ENCODE results near the gene RNF13. TPM values are rescaled to one million over a fixed set of nuclear protein-coding genes. Genes with fewer than 3 reads are reported as not detected.
"Not testable (repeated sequence)": the region's sequence is repeated elsewhere in the genome, so short reads cannot be mapped to it uniquely, and the experiment has no call there.

RNF13 gene
- total RNA-seq, 1 donor from 2014 or later, result 93.3 TPM

DNA sequence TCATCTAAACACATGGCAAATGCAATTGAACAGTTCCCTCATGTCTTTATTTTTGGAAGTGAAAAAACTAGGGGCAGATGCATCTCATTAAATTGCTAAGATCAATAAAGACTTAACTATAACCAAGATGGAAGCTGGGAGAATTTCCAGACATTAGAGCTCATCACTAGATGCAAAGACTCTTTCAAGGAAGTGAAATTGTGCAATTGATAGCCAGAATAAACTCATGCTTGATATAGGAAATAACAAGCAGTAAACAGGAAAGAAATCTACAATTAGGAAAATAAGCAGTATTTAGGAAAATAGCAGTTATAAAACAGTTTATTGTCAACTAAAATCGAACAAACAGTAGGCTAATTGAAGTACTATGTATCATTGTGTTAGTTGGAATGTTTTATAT is 11.8 kb upstream of the RNF13 start:
- no peak for DNase-seq (ENCODE audit: low spot score)

- DNase-seq (ENCODE audit: low spot score), result no peak
Measured at GRCh38 chr3:149801639-149802038, 11.4 kb upstream of the RNF13 start.

DNA sequence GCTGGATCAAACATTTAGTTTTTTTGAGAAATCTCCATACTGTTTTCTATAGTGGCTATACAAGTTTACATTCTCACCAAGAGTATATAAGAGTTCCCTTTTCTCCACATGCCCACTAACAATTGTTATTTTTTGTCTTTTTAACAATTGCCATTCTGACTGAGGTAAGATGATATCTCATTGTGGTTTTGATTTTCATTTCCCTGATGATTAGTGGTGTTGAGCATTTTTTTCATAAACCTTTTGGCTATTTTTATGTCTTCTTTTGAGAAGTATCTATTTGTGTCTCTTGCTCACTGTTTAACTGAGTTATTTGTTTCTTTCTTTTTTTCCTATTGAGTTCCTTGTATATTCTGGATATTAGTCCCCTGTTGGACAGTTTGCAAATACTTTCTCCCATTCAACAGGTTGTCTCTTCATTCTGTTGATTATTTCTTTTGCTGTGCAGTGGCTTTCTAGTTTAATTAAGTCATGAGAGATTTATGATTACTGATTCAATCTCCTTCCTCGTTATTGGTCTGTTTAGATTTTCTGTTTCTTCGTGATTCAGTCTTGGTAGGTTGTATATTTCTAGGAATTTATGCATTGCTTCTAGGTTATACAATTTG is 6.7 kb upstream of the RNF13 start:
- no peak for DNase-seq (ENCODE audit: low spot score)

DNA sequence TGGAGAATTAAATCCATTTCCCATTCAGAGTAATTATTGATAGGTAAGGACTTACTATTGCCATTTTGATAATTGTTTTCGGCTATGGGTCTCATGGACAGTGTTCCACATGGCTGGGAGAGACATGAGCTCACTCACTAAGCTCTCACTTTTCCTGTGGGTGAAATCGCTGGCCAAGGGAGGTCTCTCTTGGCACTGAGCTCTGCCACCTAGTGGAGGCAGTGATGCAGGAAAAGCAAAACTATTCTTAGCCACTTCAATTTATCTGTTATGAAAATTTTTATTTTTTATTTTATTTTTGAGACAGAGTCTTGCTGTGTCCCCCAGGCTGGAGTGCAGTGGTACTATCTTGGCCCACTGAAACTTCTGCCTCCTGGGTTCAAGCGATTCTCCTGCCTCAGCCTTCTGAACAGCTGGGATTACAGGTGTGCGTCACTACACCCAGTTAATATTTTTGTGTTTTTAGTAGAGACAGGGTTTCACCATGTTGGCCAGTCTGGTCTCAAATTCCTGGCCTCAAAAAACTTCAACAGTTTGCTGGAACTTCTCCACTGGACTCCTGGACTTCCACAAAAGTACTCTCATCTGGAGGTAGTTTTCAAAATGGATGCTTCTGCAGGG is 4.7 kb upstream of the RNF13 start:
- peak; percentile 66 for DNase-seq (ENCODE audit: low spot score)

GRCh38 chr3:149809699-149810098 is 3.3 kb upstream of the RNF13 start:
- no peak for DNase-seq (ENCODE audit: low spot score)

GRCh38 chr3:149810846-149811245 is 2.2 kb upstream of the RNF13 start:
- no peak for DNase-seq (ENCODE audit: low spot score)

DNA sequence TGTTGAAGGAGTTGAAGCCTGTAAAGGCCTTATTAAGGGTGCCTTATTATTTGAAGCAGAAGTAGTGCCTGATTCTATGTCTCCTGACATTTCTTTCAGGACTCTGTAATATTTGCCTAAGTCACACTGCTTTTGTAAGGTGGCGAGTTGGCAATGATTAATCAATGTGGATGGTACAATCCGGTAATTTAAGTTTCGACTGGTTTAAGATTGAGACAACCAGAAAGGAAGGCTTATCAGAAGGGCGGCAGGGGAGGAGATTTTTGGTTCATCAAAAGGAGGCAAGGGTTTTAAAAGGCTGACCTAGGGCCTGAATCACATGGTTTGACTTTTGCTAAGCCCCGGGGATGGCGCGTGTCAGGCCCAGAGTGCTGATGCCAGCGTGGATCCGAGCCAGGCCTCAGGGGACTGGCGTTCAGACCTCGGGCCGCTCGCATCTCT is 830 bp upstream of the RNF13 start:
- DNase-seq (ENCODE audit: low spot score), result no peak

- DNase-seq (ENCODE audit: low spot score), result no peak
Measured at GRCh38 chr3:149813367-149814281, 609 bp downstream of the RNF13 start.

DNA sequence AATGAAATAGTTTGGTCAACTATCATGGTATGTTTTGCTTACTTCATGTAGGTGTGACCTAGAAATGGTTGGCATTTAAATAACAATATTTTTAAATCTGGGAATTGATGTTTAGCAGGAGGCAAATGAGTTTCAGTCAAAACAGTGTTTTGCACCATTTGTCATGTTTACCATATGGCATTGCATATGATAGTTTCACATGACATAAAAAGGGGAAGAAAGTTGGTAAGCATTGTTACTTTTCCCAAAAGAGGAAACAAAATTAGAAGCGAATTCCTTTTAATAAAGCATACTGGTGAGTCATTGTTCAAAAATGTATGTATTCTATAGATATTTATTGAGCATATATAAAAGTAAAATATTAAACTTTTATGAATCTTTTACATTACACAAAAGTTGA is 2.3 kb downstream of the RNF13 start:
- DNase-seq (ENCODE audit: low spot score), result no peak

- no peak for DNase-seq (ENCODE audit: low spot score)
Measured at GRCh38 chr3:149815728-149816127, 2.7 kb downstream of the RNF13 start.

- DNase-seq (ENCODE audit: low spot score), result no peak
Measured at GRCh38 chr3:149816311-149816710, 3.3 kb downstream of the RNF13 start.

DNA sequence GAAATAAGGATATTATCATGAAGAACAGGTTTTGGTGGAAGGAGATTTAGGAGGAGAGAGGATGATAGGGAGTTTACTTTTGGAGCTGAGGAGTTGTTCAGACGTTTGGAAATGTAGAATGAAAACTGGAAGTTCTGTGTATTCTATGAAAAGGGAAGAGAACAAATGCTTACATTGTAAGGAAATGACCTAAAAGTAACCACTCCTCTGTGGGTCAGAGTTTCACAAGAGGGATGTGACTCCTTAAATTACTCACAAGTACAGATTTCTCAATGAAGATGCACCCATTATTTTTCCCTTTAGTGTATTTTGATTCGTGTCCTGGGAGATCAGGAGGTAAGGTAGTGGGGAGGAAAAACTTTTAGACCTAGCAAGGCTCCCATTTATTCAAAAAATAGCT is 4.0 kb downstream of the RNF13 start:
- no peak for DNase-seq (ENCODE audit: low spot score)

GRCh38 chr3:149819432-149819831 is 6.4 kb downstream of the RNF13 start:
- DNase-seq (ENCODE audit: low spot score), result no peak

- no peak for DNase-seq (ENCODE audit: low spot score)
Measured at GRCh38 chr3:149820183-149820582, 7.2 kb downstream of the RNF13 start.

DNA sequence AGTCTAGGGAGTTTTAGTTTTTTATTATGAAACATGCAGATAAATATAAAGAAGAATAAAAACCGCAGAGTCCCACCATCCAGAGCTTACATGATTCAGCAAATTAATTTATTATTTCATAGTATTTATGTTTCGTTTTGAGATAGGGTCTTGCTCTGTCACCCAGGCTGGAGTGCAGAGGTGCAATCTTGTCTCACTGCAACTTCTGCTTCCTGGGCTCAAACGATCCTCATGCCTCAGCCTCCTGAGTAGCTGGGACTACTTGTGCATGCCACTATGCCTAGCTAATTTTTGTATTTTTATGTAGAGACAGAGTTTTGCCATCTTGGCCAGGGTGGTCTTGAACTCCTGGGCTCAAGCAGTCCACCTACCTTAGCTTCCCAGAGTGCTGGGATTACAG is 13.6 kb downstream of the RNF13 start:
- no peak for DNase-seq (ENCODE audit: low spot score)

DNA sequence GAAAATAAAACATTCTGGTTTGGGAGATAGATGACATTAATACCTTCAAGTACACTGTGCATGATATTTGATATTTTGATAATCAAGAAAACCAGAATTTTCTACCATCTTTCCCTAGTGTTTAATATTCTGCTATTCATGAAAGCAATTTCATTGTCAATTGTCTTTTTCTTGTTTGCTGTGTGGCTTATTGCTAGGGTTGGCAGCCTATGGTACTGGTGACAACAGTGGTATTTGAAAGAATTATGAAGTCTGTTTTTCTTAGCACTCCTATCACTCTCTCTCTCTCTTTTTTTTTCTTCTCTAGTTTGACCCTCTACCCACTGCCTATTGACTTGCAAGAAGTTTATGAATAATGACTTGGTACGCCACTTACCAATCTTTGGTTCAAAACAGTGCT is 15.4 kb downstream of the RNF13 start:
- no peak for DNase-seq (ENCODE audit: low spot score)

DNA sequence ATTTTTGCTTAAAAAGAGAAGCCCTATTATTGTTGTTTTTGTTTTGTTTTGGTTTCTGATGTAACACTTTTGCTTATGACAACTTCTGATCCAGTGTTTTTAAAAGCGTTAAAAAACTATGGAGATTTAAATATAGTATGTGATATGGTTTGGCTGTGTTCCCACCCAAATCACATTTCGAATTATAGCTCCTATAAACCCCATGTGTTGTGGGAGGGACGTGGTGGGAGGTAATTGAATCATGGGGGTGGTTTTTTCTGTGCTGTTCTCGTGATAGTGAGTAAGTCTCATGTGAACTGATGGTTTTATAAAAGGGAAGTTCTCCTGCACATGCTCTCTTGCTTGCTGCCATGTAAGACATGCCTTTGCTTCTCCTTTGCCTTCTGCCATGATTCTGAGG is 16.6 kb downstream of the RNF13 start:
- not testable (repeated sequence) for DNase-seq (ENCODE audit: low spot score)

DNA sequence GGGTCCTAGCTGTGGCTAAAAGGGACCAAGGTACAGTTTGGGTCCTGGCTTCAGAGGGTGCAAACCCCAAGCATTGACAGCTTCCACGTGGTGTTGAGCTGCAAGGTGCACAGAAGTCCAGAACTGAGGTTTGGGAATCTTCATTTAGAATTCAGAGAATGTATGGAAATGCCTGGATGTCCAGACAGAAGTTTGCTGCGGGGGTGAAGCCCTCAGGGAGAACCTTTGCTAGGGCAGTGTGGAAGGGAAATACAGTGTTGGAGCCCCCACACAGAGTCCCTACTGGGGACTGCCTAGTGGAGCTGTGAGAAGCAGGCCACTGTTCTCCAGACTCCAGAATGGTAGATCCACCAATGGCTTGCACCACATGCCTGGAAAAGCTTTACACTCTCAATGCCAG is 17.9 kb downstream of the RNF13 start:
- no peak for DNase-seq (ENCODE audit: low spot score)

GRCh38 chr3:149831321-149831720 is 18.3 kb downstream of the RNF13 start:
- DNase-seq (ENCODE audit: low spot score), result no peak

- DNase-seq (ENCODE audit: low spot score), result no peak
Measured at GRCh38 chr3:149832086-149832485, 19.1 kb downstream of the RNF13 start.

- no peak for DNase-seq (ENCODE audit: low spot score)
Measured at GRCh38 chr3:149833241-149833640, 20.2 kb downstream of the RNF13 start.

GRCh38 chr3:149838491-149838890 is 25.5 kb downstream of the RNF13 start:
- DNase-seq (ENCODE audit: low spot score), result not testable (repeated sequence)

DNA sequence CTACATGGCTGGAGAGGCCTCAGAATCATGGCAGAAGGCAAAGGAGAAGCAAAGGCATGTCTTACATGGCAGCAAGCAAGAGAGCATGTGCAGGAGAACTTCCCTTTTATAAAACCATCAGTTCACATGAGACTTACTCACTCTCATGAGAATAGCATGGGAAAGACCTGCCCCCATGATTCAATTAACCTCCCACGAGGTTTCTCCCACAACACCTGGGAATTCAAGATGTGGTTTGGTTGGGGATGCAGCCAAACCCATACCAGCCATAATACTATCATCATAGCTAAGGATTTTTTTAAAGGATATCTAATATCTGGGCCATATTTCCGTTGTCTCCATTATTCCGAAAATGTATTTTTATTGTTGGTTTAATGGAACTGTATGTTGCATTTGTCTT is 26.5 kb downstream of the RNF13 start:
- not testable (repeated sequence) for DNase-seq (ENCODE audit: low spot score)

Measured in ureter (tissue), 1 donor.